GM12873 (cell line): ENCODE data around the gene ELP5.

Source experiments
- TF ChIP-seq, protein P1 (sequence below): IDR thresholded peaks from 2 replicates; pipeline ENCODE4 v1.5.1; 2012; ENCODE audit warnings: low read depth, mild to moderate bottlenecking, moderate library complexity, low read length, control low read depth; ENCODE audit not compliant: insufficient read depth; ENCODE audit errors: missing control alignments

Gene ELP5

DNA sequence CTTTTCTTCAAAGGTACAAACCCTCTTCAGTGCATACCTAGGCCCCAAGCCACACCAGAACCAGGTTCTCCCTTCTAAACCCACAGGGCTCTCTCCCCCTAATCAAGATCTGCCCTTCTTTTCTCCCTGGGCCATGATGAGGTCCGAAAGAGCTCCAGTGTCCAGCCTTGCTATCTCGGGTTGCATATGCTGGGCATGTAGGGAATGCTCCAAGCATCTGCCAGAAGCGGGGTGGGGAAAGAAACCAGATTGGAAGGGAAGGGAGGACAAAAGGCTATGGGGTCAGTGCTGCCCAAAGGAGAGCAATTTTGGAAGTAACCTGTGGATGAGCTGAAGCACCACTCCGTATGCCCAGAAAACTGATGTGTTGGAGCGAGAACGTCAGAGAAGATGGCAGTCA is 2.8 kb upstream of the ELP5 start:
- TF ChIP-seq, protein P1, sequence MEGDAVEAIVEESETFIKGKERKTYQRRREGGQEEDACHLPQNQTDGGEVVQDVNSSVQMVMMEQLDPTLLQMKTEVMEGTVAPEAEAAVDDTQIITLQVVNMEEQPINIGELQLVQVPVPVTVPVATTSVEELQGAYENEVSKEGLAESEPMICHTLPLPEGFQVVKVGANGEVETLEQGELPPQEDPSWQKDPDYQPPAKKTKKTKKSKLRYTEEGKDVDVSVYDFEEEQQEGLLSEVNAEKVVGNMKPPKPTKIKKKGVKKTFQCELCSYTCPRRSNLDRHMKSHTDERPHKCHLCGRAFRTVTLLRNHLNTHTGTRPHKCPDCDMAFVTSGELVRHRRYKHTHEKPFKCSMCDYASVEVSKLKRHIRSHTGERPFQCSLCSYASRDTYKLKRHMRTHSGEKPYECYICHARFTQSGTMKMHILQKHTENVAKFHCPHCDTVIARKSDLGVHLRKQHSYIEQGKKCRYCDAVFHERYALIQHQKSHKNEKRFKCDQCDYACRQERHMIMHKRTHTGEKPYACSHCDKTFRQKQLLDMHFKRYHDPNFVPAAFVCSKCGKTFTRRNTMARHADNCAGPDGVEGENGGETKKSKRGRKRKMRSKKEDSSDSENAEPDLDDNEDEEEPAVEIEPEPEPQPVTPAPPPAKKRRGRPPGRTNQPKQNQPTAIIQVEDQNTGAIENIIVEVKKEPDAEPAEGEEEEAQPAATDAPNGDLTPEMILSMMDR: no peak

DNA sequence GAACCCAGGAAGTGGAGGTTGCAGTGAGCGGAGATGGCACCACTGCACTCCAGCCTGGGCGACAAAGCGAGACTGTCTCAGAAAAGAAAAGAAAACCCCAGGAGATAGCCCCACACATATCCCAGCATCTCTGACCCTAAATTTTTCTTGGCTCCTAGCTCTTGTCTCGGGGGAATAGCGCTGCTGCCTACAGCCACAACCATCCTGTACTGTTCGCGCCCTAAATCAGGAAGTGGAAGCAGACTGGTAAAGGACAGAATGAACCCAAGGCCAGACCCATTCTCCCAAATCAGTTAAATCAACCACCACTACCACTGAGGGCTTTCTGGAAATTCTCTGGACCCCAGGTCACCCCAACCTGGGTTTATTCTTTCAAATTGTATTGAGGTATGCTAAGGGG is 2.2 kb upstream of the ELP5 start:
- TF ChIP-seq, protein P1: no peak

DNA sequence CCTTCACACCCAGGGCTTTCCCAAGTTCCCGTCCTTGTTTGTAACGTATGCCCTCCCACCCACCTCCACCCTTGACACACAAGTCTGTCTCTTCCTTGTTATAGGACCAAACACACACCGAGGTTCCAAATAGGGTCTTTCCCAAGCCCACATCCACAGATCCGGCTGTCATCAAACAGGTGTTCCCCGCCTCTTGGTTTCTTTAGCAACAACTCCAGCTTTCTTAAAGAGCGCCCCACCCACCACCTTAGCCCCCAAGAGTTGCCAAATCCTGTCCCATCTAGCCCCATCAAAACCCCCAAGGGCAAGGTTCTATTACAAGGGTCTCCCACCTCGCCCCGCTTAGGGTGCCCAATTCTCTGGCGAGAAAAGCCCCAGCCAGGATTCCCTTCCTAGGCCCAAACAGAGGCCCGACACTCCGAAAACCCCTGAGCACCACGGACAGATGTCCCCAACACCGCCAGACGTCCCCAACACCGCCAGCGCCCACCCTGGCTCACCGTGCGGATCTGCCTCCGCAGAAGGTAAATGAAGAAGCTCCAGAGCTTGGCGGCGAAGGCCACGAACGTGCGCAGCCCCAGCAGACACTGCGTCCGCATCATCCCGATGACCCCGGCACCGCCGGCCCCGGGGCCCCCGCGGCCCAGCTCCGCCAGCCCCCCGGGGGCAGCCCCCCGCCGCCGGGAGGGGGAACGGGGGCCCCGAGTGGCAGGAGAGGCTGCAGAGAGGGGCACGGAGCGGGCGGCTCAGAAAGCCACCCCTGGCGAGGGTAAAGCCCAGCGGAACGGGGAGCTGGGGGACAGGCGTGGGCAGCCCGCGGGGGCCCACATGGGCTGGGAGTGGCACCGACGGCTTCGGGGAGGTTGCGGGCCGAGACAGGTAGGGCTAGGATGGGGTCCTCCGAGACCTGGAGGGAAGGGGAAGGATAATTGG is 1.1 kb upstream of the ELP5 start:
- TF ChIP-seq, protein P1: no peak

DNA sequence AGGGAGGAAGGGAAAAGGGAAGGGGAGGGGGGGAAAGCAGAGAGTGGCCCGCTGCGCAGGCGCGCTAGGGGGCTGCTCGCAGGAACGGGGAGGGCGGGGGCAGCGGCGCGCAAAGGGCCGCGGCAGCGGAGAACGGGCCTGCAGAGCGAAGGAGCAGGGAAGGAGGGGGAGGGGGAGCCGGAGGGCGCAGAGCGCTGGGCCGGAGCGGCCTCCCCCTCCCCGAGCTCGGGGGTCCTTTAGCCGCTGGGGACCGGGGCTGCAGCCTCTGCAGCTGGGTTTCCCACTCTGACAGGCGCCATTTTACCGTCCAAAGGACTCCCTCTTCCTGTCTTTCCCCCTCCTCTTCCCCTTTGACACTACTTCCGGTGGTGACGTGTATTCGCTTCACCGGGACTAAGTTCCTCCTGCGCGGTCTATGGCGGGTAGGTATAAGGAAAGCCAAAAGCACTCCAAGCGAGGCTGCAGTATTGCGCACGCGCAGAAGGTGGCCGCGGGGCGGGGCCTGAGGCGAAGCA is 297 bp upstream of the ELP5 start, which contains the start of gene CTDNEP1:
Gene CTDNEP1, minus strand, starts transcription at position 74 of the 515 bp plus-strand sequence. CDS start 438 bp downstream, outside the sequence.
- TF ChIP-seq, protein P1: no peak

DNA sequence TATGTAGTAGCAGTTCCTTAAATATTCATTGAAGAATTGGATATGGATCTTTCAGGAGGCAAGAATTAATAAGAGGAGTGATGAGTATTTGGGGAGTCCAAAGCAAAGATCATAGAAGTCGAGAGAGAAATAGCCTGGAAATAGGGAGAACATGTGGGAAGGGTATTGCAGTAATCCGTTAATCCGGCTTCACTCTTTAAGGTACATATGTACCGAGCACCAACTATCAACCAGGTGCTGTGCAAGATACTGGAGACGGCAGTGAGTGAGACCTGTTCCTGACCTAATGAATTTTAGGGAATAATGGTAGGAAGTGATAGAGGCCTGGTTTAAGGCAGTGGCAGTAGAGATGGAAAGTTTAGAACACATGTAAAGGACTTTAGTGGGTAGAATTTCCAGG is 1.1 kb downstream of the ELP5 start:
- TF ChIP-seq, protein P1: no peak

DNA sequence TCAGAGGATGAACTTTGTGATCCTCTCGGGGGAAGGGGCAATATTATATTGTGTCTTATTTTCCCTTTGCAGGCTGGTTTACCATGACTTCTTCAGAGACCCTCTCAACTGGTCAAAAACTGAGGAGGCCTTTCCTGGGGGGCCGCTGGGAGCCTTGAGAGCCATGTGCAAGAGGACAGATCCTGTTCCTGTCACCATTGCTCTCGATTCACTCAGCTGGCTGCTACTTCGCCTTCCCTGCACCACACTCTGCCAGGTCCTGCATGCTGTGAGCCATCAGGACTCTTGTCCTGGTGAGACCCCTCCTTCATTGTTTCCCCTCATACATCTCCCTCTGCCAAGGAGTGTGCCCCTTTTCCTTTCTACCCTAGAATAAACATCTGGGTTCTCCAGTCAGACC is 2.5 kb downstream of the ELP5 start:
- TF ChIP-seq, protein P1: no peak

DNA sequence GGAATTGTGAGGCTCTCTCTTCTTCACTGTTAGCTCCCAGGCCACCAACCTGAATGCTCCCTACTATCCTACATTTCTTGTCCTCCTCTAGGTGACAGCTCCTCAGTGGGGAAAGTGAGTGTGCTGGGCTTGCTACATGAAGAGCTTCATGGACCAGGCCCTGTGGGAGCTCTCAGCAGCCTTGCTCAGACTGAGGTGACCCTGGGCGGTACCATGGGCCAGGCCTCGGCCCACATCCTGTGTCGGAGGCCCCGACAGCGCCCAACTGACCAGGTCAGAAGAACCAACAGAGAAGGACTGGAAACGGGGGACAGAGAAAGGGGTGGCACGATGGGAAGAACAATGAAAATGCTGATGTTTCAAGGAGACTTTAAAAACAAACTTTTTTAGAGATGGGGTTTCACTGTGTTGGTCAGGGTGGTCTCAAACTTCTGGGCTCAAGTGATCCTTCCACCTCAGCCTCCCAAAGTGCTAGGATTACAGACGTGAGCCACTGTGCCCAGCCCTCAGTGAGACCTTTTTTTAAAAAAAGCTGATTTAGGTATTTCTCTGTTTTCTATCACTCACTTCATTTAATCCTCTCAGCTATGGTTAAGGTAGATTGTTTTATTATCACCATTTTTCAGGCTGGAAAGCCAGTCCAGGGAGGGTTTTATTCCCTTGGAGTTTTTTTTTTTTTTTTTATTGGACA is 4.9 kb downstream of the ELP5 start:
- TF ChIP-seq, protein P1: no peak
